ENCODE data around the gene FAM117B.

DNA sequence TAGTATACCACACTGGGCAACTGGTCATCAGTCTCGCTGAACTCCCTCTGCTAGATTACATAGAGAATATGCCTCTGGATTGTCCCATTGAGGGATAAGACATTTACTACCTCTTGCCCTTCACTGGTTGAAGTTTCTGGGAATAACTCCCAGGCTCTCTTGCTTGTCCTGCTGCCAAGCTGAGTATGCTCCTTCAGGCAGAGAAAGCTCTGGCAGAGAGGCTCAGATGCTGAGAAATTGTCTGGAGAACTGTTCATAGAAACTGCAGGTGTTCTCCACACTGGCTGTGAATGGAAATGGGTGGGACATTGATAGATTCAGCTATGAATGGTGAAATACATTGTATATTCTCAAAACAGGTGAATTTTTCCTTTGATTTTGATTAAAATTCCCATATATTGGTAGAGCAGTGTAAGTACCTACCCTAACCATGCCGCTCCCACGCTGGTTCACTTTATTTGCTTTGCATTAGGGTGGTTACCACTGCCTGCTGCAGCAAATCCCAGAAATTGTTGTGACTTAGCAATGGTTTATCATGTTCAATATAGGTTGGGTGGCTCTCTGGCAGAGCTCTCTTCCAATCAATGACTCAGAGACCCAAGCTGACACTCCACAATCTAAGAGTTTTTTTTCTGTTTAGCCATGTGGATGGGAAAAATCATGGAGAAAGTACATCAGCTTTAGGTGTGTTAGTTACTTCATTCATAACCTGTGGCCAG lies 36.7 kb downstream of the FAM117B start:
- TF ChIP-seq, protein P1, sequence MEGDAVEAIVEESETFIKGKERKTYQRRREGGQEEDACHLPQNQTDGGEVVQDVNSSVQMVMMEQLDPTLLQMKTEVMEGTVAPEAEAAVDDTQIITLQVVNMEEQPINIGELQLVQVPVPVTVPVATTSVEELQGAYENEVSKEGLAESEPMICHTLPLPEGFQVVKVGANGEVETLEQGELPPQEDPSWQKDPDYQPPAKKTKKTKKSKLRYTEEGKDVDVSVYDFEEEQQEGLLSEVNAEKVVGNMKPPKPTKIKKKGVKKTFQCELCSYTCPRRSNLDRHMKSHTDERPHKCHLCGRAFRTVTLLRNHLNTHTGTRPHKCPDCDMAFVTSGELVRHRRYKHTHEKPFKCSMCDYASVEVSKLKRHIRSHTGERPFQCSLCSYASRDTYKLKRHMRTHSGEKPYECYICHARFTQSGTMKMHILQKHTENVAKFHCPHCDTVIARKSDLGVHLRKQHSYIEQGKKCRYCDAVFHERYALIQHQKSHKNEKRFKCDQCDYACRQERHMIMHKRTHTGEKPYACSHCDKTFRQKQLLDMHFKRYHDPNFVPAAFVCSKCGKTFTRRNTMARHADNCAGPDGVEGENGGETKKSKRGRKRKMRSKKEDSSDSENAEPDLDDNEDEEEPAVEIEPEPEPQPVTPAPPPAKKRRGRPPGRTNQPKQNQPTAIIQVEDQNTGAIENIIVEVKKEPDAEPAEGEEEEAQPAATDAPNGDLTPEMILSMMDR (IDR thresholded peaks at IDR 0.05) = no peak
- no peak for TF ChIP-seq POLR2A (IDR thresholded peaks at IDR 0.05)

Data from uterus (tissue), 2 donors.